ENCODE results near the gene TNNT3. TPM values are rescaled to one million over a fixed set of nuclear protein-coding genes. Genes with fewer than 3 reads are reported as not detected.

Gene TNNT3
- total and polyA plus RNA-seq, 7 experiments from 2014 or later, result 0.31 to 37.1 (median 18.7) TPM; not detected in 1

DNA sequence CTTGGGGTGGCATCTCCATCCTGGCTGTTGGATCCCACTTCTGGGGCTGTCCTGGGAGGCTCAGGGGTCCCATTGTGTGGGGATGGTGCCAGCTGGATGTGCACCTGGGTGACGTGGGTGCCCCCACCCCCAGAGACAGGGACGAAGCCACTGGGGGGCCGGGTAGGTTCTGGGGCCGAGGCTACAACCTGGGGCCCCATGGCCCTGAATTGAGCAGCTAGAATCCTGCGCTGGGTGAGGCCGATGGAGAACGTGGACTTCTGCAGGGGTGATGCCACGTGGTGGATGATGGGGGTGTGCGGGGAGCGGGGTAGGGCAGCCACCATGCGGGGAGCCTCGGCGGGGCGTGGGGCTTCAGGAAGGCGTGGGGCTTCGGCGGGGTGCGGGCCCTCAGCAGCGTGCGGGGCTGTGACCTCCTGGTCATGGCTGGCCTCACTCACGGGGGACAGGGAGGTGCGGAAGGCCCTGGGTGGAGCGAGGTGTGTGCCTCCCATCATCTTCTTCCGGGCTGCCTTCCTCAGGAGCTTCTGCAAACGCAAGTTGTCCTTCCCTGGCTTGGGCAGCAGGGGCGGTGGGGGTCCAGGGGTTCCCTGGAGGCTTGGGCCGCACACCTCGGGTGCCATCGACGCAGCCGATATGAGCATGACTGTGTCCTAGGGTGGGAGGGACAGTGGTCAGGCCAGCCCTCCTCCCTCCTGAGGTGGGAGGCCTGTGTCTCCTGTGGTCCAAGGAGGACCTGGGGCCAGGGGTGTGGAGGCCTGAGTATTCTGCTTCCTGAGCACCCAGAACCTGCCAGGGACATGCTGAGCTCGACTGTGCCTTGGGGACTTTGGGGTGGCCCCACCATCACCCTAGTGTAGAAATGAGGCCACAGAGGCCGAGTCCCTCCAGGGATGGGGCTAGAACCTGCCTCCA is 29.3 kb upstream of the TNNT3 start:
- H3K27ac ChIP-seq (ENCODE audit: low read depth, low read length), result peak overlapping the region; percentile 73
- H3K36me3 ChIP-seq (ENCODE audit: control insufficient read depth in 2 of 3, insufficient read depth in 3 of 3, low read length in 3 of 3), result peaks cover 4 to 36% (median 10%) of the 10 kb centered on the region in 3 experiments
- Mint-ChIP-seq H3K27me3 (no peaks in the 10 kb centered on the region), H3K36me3 (peaks cover 0 to 29% (median 0%) of the 10 kb centered on the region in 5 donors), H3K4me3 (peak overlapping the region; percentile 65 to 91 (median 82)), H3K27ac (peak overlapping the region; percentile 44 to 84 (median 78)), H3K9me3 (peaks cover 0 to 8% (median 0%) of the 10 kb centered on the region in 11 donors), H3K4me1 (peaks cover 18 to 57% (median 41%) of the 10 kb centered on the region in 7 donors)
- H3K9me3 ChIP-seq (ENCODE audit: control insufficient read depth in 2 of 3, low read length in 3 of 3), result no peaks in the 10 kb centered on the region
- POLR2A ChIA-PET, result interaction anchor here (0.5 to 5.4 kb wide), 10 partner anchors 16 to 121 kb away, joined by 3 to 41 read pairs (median 4); partner anchors contain the start of gene LSP1
- H3K4me1 ChIP-seq (ENCODE audit: control insufficient read depth in 2 of 2, insufficient read depth in 2 of 2, low read length in 2 of 2), result peaks cover 33 to 34% of the 10 kb centered on the region in 2 donors
- peak overlapping the region; percentile 61 for H3K4me3 ChIP-seq (ENCODE audit: low read length)
- no peaks in the 10 kb centered on the region for H3K27me3 ChIP-seq (ENCODE audit: control insufficient read depth in 2 of 2, insufficient read depth in 2 of 2, low read length in 2 of 2)
- CTCF ChIA-PET, result interaction anchor here (0.6 to 1.7 kb wide), 7 partner anchors 8 to 285 kb away, joined by 3 to 5 read pairs (median 3); no protein-coding TSS in a partner anchor
- intact Hi-C loops (cut with micrococcal nuclease), result loop anchor here (1.0 to 2.0 kb wide), 2 partner anchors 37 kb away; partner anchors contain the start of gene LSP1 (in 2 of the 2)
- DNase-seq (peak in 5 of 9 donors; percentile 24 to 37 (median 35)), ATAC-seq (no peak)

DNA sequence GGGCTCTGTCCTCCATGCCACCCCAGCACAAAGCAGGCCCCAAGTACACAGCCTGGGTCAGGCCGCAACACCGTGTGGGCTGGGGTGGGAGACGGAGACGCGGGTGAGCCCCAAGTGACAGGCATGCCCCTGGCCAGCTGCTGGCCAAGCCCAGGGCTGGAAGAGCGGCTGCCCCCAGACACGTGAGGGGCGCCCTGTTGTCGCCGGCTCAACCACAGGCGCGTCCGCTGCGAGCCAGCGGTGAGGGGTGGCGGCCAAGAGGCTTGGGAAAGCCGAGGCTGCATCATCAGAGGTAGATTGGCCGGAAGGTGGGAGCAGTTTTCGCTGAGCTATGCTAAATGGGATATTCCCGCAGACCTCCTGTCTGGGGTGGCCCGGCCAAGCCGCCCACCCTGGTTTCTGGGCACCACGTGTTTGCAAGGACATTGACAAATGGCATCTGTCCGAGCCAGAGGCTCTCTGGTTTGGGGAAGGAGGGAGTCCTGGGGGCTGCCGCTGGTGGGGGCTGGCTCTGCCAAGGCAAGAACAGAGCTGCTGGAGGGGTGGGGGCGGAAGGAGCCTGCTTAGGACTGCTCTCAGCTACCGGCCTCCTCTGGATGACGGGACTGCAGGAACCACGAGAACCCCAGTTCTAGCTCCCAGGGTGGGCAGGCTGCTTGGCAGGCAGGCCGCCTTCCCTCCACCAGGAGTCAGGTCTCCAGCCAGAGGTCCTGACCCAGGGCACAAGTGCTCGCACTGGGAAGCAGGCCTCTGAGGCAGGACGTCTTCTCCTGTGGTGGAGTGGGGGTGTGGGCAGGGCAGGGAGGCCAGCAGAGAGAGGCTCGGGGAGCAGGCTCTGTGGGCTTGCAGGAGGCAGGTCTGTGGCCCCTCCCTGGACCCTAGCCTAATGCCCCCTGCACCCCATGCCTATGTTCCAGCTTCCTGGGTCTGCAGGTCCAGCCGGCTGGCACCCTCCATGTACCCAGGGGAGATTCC is 28.4 kb upstream of the TNNT3 start:
- peaks cover 33 to 34% of the 10 kb centered on the region in 2 donors for H3K4me1 ChIP-seq (ENCODE audit: control insufficient read depth in 2 of 2, insufficient read depth in 2 of 2, low read length in 2 of 2)
- peak overlapping the region in 8 of 9 donors; percentile 40 to 87 (median 63) for H3K27ac Mint-ChIP-seq
- peak overlapping the region; percentile 41 for H3K4me3 ChIP-seq (ENCODE audit: low read length)
- no peak for DNase-seq
- peaks cover 0 to 8% (median 0%) of the 10 kb centered on the region in 11 donors for H3K9me3 Mint-ChIP-seq
- H3K4me3 Mint-ChIP-seq, result peak overlapping the region; percentile 65 to 91 (median 82)
- H3K27ac ChIP-seq (ENCODE audit: low read depth, low read length), result peak overlapping the region; percentile 73
- ATAC-seq, result peak; percentile 3
- H3K27me3 ChIP-seq (ENCODE audit: control insufficient read depth in 2 of 2, insufficient read depth in 2 of 2, low read length in 2 of 2), result no peaks in the 10 kb centered on the region
- POLR2A ChIA-PET, result interaction anchor here (0.7 to 5.4 kb wide), 8 partner anchors 9 to 40 kb away, joined by 3 to 41 read pairs (median 9); partner anchors contain the start of gene LSP1
- no peaks in the 10 kb centered on the region for H3K9me3 ChIP-seq (ENCODE audit: control insufficient read depth in 2 of 3, low read length in 3 of 3)
- H3K4me1 Mint-ChIP-seq, result peaks cover 18 to 57% (median 41%) of the 10 kb centered on the region in 7 donors
- H3K36me3 Mint-ChIP-seq, result peaks cover 0 to 29% (median 0%) of the 10 kb centered on the region in 5 donors
- CTCF ChIA-PET, result interaction anchor here (0.6 to 1.7 kb wide), 7 partner anchors 9 to 198 kb away, joined by 3 to 5 read pairs (median 4); no protein-coding TSS in a partner anchor
- H3K36me3 ChIP-seq (ENCODE audit: control insufficient read depth in 2 of 3, insufficient read depth in 3 of 3, low read length in 3 of 3), result peaks cover 0 to 26% (median 8%) of the 10 kb centered on the region in 3 experiments
- intact Hi-C loops (cut with micrococcal nuclease), result no loop called here
- peaks cover 0 to 2% (median 0%) of the 10 kb centered on the region in 5 donors for H3K27me3 Mint-ChIP-seq

DNA sequence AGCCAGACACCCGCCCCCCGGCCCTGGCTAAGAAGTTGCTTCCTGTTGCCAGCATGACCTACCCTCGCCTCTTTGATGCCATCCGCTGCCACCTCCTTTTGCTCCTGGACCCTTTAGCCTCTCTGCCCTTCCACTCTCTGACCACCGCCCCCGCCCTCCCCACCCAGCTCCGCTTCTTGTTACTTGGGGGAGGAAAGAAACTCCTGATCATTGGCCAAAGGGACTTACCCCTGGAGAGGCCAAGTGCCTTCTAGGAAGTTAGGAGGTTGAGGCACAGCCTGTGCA is 27.7 kb upstream of the TNNT3 start, which contains the start of gene PRR33:
Gene PRR33, minus strand, starts transcription at position 65 of the 285 bp plus-strand sequence. CDS start 1,311 bp downstream, outside the sequence.
- peaks cover 33 to 34% of the 10 kb centered on the region in 2 donors for H3K4me1 ChIP-seq (ENCODE audit: control insufficient read depth in 2 of 2, insufficient read depth in 2 of 2, low read length in 2 of 2)
- POLR2A ChIA-PET, result interaction anchor here (0.6 to 5.4 kb wide), 7 partner anchors 10 to 187 kb away, joined by 3 to 41 read pairs (median 6); partner anchors contain the start of gene LSP1
- Mint-ChIP-seq H3K9me3 (peaks cover 0 to 8% (median 0%) of the 10 kb centered on the region in 11 donors), H3K4me1 (peaks cover 18 to 56% (median 41%) of the 10 kb centered on the region in 7 donors), H3K36me3 (peaks cover 0 to 29% (median 0%) of the 10 kb centered on the region in 5 donors), H3K4me3 (peak within 1 kb of the TSS; percentile 65 to 91 (median 82)), H3K27ac (peak within 1 kb of the TSS; percentile 47 to 87 (median 66)), H3K27me3 (peaks cover 0 to 7% (median 0%) of the 10 kb centered on the region in 5 donors)
- CTCF ChIA-PET, result interaction anchor here (1.1 to 1.7 kb wide), 4 partner anchors 10 to 41 kb away, joined by 4 to 5 read pairs (median 4); no protein-coding TSS in a partner anchor
- peak within 1 kb of the TSS; percentile 73 for H3K27ac ChIP-seq (ENCODE audit: low read depth, low read length)
- H3K27me3 ChIP-seq (ENCODE audit: control insufficient read depth in 2 of 2, insufficient read depth in 2 of 2, low read length in 2 of 2), result no peaks in the 10 kb centered on the region
- DNase-seq (no peak), ATAC-seq (no peak)
- peak within 1 kb of the TSS; percentile 41 for H3K4me3 ChIP-seq (ENCODE audit: low read length)
- intact Hi-C loops (cut with micrococcal nuclease), result no loop called here
- H3K9me3 ChIP-seq (ENCODE audit: control insufficient read depth in 2 of 3, low read length in 3 of 3), result no peaks in the 10 kb centered on the region
- peaks cover 0 to 20% (median 5%) of the 10 kb centered on the region in 3 experiments for H3K36me3 ChIP-seq (ENCODE audit: control insufficient read depth in 2 of 3, insufficient read depth in 3 of 3, low read length in 3 of 3)

DNA sequence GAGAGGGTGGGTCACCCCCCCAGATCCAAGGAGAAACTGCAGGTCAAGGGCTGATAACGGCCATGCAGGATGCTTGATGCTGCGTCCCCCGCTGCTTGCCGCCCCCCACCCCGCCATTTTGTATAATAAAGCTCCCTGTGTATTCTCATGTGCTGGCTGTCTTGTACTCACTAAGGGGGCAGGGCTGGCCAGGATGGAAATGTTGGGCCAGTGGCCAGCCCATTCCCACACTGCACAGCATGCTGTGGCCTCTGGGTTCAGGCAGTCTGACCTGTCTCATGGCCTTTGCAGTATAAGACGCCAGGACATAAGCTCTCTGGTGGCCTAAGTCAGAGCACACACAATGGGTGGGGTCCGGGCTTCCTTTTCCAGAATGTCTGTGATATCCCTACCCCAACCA is 27.4 kb upstream of the TNNT3 start:
- intact Hi-C loops (cut with micrococcal nuclease), result no loop called here
- no peak overlapping the region for H3K4me3 ChIP-seq (ENCODE audit: low read length)
- peaks cover 0 to 11% (median 0%) of the 10 kb centered on the region in 5 donors for H3K27me3 Mint-ChIP-seq
- peaks cover 0 to 17% (median 5%) of the 10 kb centered on the region in 3 experiments for H3K36me3 ChIP-seq (ENCODE audit: control insufficient read depth in 2 of 3, insufficient read depth in 3 of 3, low read length in 3 of 3)
- H3K9me3 ChIP-seq (ENCODE audit: control insufficient read depth in 2 of 3, low read length in 3 of 3), result no peaks in the 10 kb centered on the region
- H3K4me1 Mint-ChIP-seq, result peaks cover 18 to 57% (median 41%) of the 10 kb centered on the region in 7 donors
- ChIA-PET CTCF (interaction anchor here (1.1 to 1.3 kb wide), 3 partner anchors 10 to 41 kb away, joined by 4 read pairs; no protein-coding TSS in a partner anchor), POLR2A (interaction anchor here (0.6 to 4.2 kb wide), 6 partner anchors 10 to 187 kb away, joined by 3 to 41 read pairs (median 6); no protein-coding TSS in a partner anchor)
- H3K27ac ChIP-seq (ENCODE audit: low read depth, low read length), result no peak overlapping the region
- H3K4me3 Mint-ChIP-seq, result peak overlapping the region in 5 of 10 donors; percentile 39 to 91 (median 80)
- peaks cover 0 to 8% (median 0%) of the 10 kb centered on the region in 11 donors for H3K9me3 Mint-ChIP-seq
- no peak for ATAC-seq
- H3K27me3 ChIP-seq (ENCODE audit: control insufficient read depth in 2 of 2, insufficient read depth in 2 of 2, low read length in 2 of 2), result no peaks in the 10 kb centered on the region
- peaks cover 33 to 34% of the 10 kb centered on the region in 2 donors for H3K4me1 ChIP-seq (ENCODE audit: control insufficient read depth in 2 of 2, insufficient read depth in 2 of 2, low read length in 2 of 2)
- no peak for DNase-seq
- peaks cover 0 to 29% (median 0%) of the 10 kb centered on the region in 5 donors for H3K36me3 Mint-ChIP-seq
- peak overlapping the region in 5 of 9 donors; percentile 25 to 84 (median 49) for H3K27ac Mint-ChIP-seq

DNA sequence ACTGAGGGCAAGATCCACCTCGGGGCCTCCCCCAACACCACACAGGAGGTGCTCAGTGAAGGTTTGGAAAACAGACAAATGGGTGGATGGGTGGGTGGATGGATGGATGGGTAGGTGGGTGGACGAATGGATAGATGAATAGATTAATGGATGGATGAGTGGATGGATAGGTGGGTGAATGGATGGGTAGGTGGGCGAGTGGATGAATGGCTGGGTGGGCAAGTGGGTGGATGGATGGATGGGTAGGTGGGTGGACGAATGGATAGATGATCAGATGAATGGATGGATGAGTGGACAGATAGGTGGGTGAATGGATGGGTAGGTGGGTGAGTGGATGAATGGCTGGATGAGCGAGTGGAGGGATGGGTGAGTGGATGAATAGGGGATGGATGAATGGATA is 26.9 kb upstream of the TNNT3 start:
- ChIA-PET POLR2A (interaction anchor here (0.6 to 4.2 kb wide), 4 partner anchors 25 to 188 kb away, joined by 5 to 41 read pairs (median 10); no protein-coding TSS in a partner anchor), CTCF (no interaction called here)
- H3K36me3 Mint-ChIP-seq, result peaks cover 0 to 29% (median 0%) of the 10 kb centered on the region in 5 donors
- DNase-seq (no peak), ATAC-seq (no peak)
- Histone ChIP-seq H3K4me1 (ENCODE audit: control insufficient read depth in 2 of 2, insufficient read depth in 2 of 2, low read length in 2 of 2) (peaks cover 33 to 34% of the 10 kb centered on the region in 2 donors), H3K27me3 (ENCODE audit: control insufficient read depth in 2 of 2, insufficient read depth in 2 of 2, low read length in 2 of 2) (no peaks in the 10 kb centered on the region), H3K36me3 (ENCODE audit: control insufficient read depth in 2 of 3, insufficient read depth in 3 of 3, low read length in 3 of 3) (peaks cover 0 to 12% (median 3%) of the 10 kb centered on the region in 3 experiments), H3K4me3 (ENCODE audit: low read length) (no peak overlapping the region), H3K9me3 (ENCODE audit: control insufficient read depth in 2 of 3, low read length in 3 of 3) (no peaks in the 10 kb centered on the region), H3K27ac (ENCODE audit: low read depth, low read length) (no peak overlapping the region)
- H3K27me3 Mint-ChIP-seq, result peaks cover 0 to 15% (median 2%) of the 10 kb centered on the region in 5 donors
- intact Hi-C loops (cut with micrococcal nuclease), result no loop called here
- H3K4me1 Mint-ChIP-seq, result peaks cover 18 to 57% (median 42%) of the 10 kb centered on the region in 7 donors
- peak overlapping the region in 3 of 10 donors; percentile 39 to 91 (median 68) for H3K4me3 Mint-ChIP-seq
- H3K27ac Mint-ChIP-seq, result peak overlapping the region in 6 of 9 donors; percentile 25 to 58 (median 33)
- peaks cover 0 to 8% (median 0%) of the 10 kb centered on the region in 11 donors for H3K9me3 Mint-ChIP-seq
